ENCODE data around the gene FAM114A2.

GRCh38 chr5:153952893-153953292 is 85.8 kb downstream of the FAM114A2 start:
- TF ChIP-seq ZNF274 (IDR thresholded peaks at IDR 0.05; ENCODE audit: low read depth, low read length), result no peak
- TF ChIP-seq YY1 (IDR thresholded peaks at IDR 0.05; ENCODE audit: insufficient read depth, insufficient read length), result no peak

Data from NT2/D1 (cell line).